HepG2 (cell line): Measurements from ENCODE around the gene MX2. TPM values are rescaled to one million over a fixed set of nuclear protein-coding genes. Genes with fewer than 3 reads are reported as not detected.

ENCODE experiments used
- ATAC-seq: fragments of 200-7000 bp; cut with Tn5 transposase; 3 replicates; pipeline ENCODE4 v1.9.1; 2020; ENCODE audit warnings: mild to moderate bottlenecking, moderate library complexity
- BruUV-seq: library from RNA; stranded (reverse); fragments of 400-500 nt; replicated peaks from 2 replicates; lab custom pipeline; 2021; lab: Mats Ljungman, UMichigan
- CTCF ChIA-PET: fragments of 300-600 bp; formaldehyde crosslinking; extraction: SDS; loops from one replicate; lab custom pipeline; 2021; ENCODE audit warnings: low total read pairs, inconsistent platforms, low intra/inter-chr PET ratio; lab: Yijun Ruan, JAX
- POLR2A ChIA-PET: fragments of 350-600 bp; sonication (Branson Sonifier 250); formaldehyde crosslinking; loops from one replicate; lab custom pipeline; 2020; ENCODE audit warnings: antibody characterized with exemption, inconsistent platforms; lab: Yijun Ruan, JAX
- DNase-seq: peaks from one replicate; pipeline ENCODE4 v3.0.0-alpha.2; 2015; ENCODE audit warnings: low spot score
- FAIRE-seq: peaks from 3 replicates; lab custom pipeline; 2011; peaks lifted over from hg19 to GRCh38; lab: Jason Lieb, UNC
- H2AFZ ChIP-seq: one replicate; pipeline ENCODE4 v1.6.1; 2011; ENCODE audit warnings: low read length, inconsistent platforms
- H3K27ac ChIP-seq: fragments of 300-600 bp; 3 replicates; pipeline ENCODE4 v1.8.0; 2011; ENCODE audit warnings: mixed run types, mild to moderate bottlenecking, mixed read lengths, low read length, inconsistent platforms; ENCODE audit not compliant: insufficient read depth; ENCODE audit errors: extremely low read length
- H3K27me3 ChIP-seq, 2 experiments: fragments of 200-600 bp in 1 of 2; 2 replicates in 1 of 2; 3 replicates in 1 of 2; pipeline versions ENCODE4 v1.6.0 to v1.8.0; 2011; ENCODE audit warnings: low read length in 2 of 2, mild to moderate bottlenecking in 2 of 2, moderate library complexity in 2 of 2, inconsistent platforms in 1 of 2; ENCODE audit not compliant: insufficient read depth in 2 of 2, control insufficient read depth in 1 of 2
- H3K36me3 ChIP-seq, 2 experiments: fragments of 200-600 bp in 1 of 2; replicated peaks in 1 of 2; 2 replicates in 1 of 2; 3 replicates in 1 of 2; pipeline versions ENCODE4 v1.5.1 to v1.8.0; 2011; ENCODE audit warnings: low read length in 2 of 2, inconsistent platforms in 1 of 2; ENCODE audit not compliant: insufficient read depth in 2 of 2, control insufficient read depth in 1 of 2
- H3K4me1 ChIP-seq: 2 replicates; pipeline ENCODE4 v1.5.1; 2012; ENCODE audit warnings: low read length, inconsistent platforms; ENCODE audit not compliant: insufficient read depth
- H3K4me2 ChIP-seq: 2 replicates; pipeline ENCODE4 v1.6.0; 2011; ENCODE audit warnings: low read depth, low read length, inconsistent platforms
- H3K4me3 ChIP-seq, 3 experiments: fragments of 200-600 bp in 1 of 3; sonication (generic), shearing (Covaris generic) in 1 of 3; replicated peaks in 1 of 3; 2 replicates each; pipeline ENCODE4 v1.5.1; 2011 to 2016; ENCODE audit warnings: low read length in 3 of 3, inconsistent platforms in 2 of 3, low read depth in 2 of 3, mild to moderate bottlenecking in 2 of 3, control low read depth in 1 of 3, mixed read lengths in 1 of 3; ENCODE audit not compliant: insufficient read depth in 1 of 3
- H3K79me2 ChIP-seq: one replicate; pipeline ENCODE4 v1.6.1; 2011; ENCODE audit warnings: low read length, inconsistent platforms; ENCODE audit not compliant: insufficient read depth
- H3K9ac ChIP-seq: 2 replicates; pipeline ENCODE4 v1.6.0; 2011; ENCODE audit warnings: mild to moderate bottlenecking, low read depth, low read length, inconsistent platforms; ENCODE audit not compliant: insufficient read depth
- H3K9me3 ChIP-seq: 2 replicates; pipeline ENCODE4 v1.5.1; 2012; ENCODE audit warnings: mild to moderate bottlenecking, low read length
- H4K20me1 ChIP-seq: 2 replicates; pipeline ENCODE4 v1.6.0; 2011; ENCODE audit warnings: inconsistent platforms, mild to moderate bottlenecking, low read length, moderate library complexity; ENCODE audit not compliant: insufficient read depth
- AGO1 ChIP-seq: fragments of 200-400 bp; formaldehyde crosslinking; IDR thresholded peaks from 2 replicates; pipeline ENCODE4 v1.6.1; 2017; ENCODE audit warnings: mild to moderate bottlenecking, low read depth, low read length, moderate library complexity; ENCODE audit not compliant: poor library complexity, severe bottlenecking
- ARID2 ChIP-seq: sonication (generic); formaldehyde crosslinking; IDR thresholded peaks from 2 replicates; pipeline ENCODE4 v1.8.1; 2022; ENCODE audit warnings: mild to moderate bottlenecking, missing genetic modification reagents, borderline replicate concordance
- ATF7 ChIP-seq, 2 experiments: fragments of 450-650 bp in 1 of 2; sonication (generic) in 1 of 2; formaldehyde crosslinking in 1 of 2; IDR thresholded peaks; 2 replicates each; pipeline versions ENCODE4 v1.4.0 to v1.6.1; 2016 to 2020; ENCODE audit warnings: antibody characterized with exemption in 1 of 2, mild to moderate bottlenecking in 1 of 2, missing genetic modification reagents in 1 of 2
- CHCHD3 ChIP-seq: sonication (generic); formaldehyde crosslinking; IDR thresholded peaks from 2 replicates; pipeline ENCODE4 v1.8.0; 2022; ENCODE audit warnings: mild to moderate bottlenecking, missing genetic modification reagents, moderate library complexity
- FIP1L1 ChIP-seq: fragments of 200-400 bp; formaldehyde crosslinking; IDR thresholded peaks from 2 replicates; pipeline ENCODE4 v1.6.1; 2018; ENCODE audit warnings: low read depth, mild to moderate bottlenecking, low read length, moderate library complexity, borderline replicate concordance; ENCODE audit not compliant: insufficient read depth
- FOXK2 ChIP-seq: fragments of 450-650 bp; IDR thresholded peaks from 2 replicates; pipeline ENCODE4 v1.6.1; 2016
- GLI4 ChIP-seq: sonication (generic); formaldehyde crosslinking; IDR thresholded peaks from 2 replicates; pipeline ENCODE4 v1.5.1; 2020; ENCODE audit warnings: missing genetic modification reagents, mild to moderate bottlenecking, moderate library complexity, borderline replicate concordance
- HMGXB3 ChIP-seq: sonication (generic); formaldehyde crosslinking; IDR thresholded peaks from 2 replicates; pipeline ENCODE4 v1.4.0; 2020; ENCODE audit warnings: missing genetic modification reagents, borderline replicate concordance
- HNF4G ChIP-seq, 2 experiments: sonication (generic) in 1 of 2; formaldehyde crosslinking in 1 of 2; IDR thresholded peaks; 2 replicates each; pipeline versions ENCODE4 v1.4.0 to v1.6.1; 2011 to 2020; ENCODE audit warnings: borderline replicate concordance in 2 of 2, low read depth in 2 of 2, mild to moderate bottlenecking in 2 of 2, low read length in 1 of 2, missing genetic modification reagents in 1 of 2, moderate library complexity in 1 of 2
- MAF1 ChIP-seq: sonication (generic); formaldehyde crosslinking; IDR thresholded peaks from 2 replicates; pipeline ENCODE4 v1.5.0; 2020; ENCODE audit warnings: missing genetic modification reagents, borderline replicate concordance
- NKX3-1 ChIP-seq: sonication (generic); formaldehyde crosslinking; IDR thresholded peaks from 2 replicates; pipeline ENCODE4 v1.5.0; 2020; ENCODE audit warnings: missing genetic modification reagents
- PHF21A ChIP-seq: sonication (generic); formaldehyde crosslinking; IDR thresholded peaks from 2 replicates; pipeline ENCODE4 v1.5.0; 2020; ENCODE audit warnings: mild to moderate bottlenecking, missing genetic modification reagents
- ZFY ChIP-seq: sonication (generic); formaldehyde crosslinking; IDR thresholded peaks from 2 replicates; pipeline ENCODE4 v1.4.0; 2020; ENCODE audit warnings: missing genetic modification reagents
- ZIK1 ChIP-seq: sonication (generic); formaldehyde crosslinking; IDR thresholded peaks from 2 replicates; pipeline ENCODE4 v1.5.0; 2020; ENCODE audit warnings: mild to moderate bottlenecking, low read depth, missing genetic modification reagents, borderline replicate concordance
- ZNF362 ChIP-seq: sonication (generic); formaldehyde crosslinking; IDR thresholded peaks from 2 replicates; pipeline ENCODE4 v1.4.0; 2020; ENCODE audit warnings: missing genetic modification reagents, mild to moderate bottlenecking, borderline replicate concordance
- ZNF432 ChIP-seq: sonication (generic); formaldehyde crosslinking; IDR thresholded peaks from 2 replicates; pipeline ENCODE4 v1.5.0; 2020; ENCODE audit warnings: missing genetic modification reagents, mild to moderate bottlenecking, borderline replicate concordance
- ZNF468 ChIP-seq: sonication (generic); formaldehyde crosslinking; IDR thresholded peaks from 2 replicates; pipeline ENCODE4 v1.8.0; 2022; ENCODE audit warnings: mild to moderate bottlenecking, moderate library complexity, missing genetic modification reagents
- ZNF530 ChIP-seq: sonication (generic); formaldehyde crosslinking; IDR thresholded peaks from 2 replicates; pipeline ENCODE4 v1.5.0; 2020; ENCODE audit warnings: low read depth, mild to moderate bottlenecking, missing genetic modification reagents
- ZSCAN30 ChIP-seq: sonication (generic); formaldehyde crosslinking; IDR thresholded peaks from 2 replicates; pipeline ENCODE4 v1.5.0; 2020; ENCODE audit warnings: mild to moderate bottlenecking, missing genetic modification reagents
- WGBS: methylation state at CpG from one replicate; pipeline ENCODE4 v1.1.6; 2017; ENCODE audit warnings: low lambda C conversion rate; 5-methylcytosine and 5-hydroxymethylcytosine counted together
- in situ Hi-C: cut with HindIII; loops from 2 replicates; pipeline ENCODE4 v1.10.0; 2017; ENCODE audit warnings: low pct_unique_long_range_greater_than_20kb; ENCODE audit not compliant: extremely low pct_ligation_motif_present
- intact Hi-C: fragments of 100-400 bp; cut with micrococcal nuclease; formaldehyde crosslinking; loops from one replicate; pipeline ENCODE4 v1.10.0; 2022; ENCODE audit not compliant: unreplicated experiment
- polyA plus RNA-seq, 8 experiments: library from polyadenylated mRNA; depleted of rRNA in 3 of 8; stranded (reverse) in 7 of 8; unstranded in 1 of 8; fragments of >200 nt; fragmentation: Illumina TruSeq in 4 of 8; extraction: Trizol in 4 of 8; gene quantifications; 2 replicates each; pipeline versions ENCODE4 v1.2.1 to v1.2.3, GENCODE V29; 2011 to 2016; ENCODE audit warnings: low read depth in 4 of 8, missing spikeins in 1 of 8, mixed read lengths in 1 of 8; ENCODE audit not compliant: insufficient read depth in 1 of 8
- total RNA-seq, 5 experiments: library from RNA; depleted of rRNA; stranded (reverse); fragments of >200 nt; fragmentation: Illumina TruSeq; extraction: Trizol; gene quantifications; 2 replicates each; pipeline ENCODE4 v1.2.3, GENCODE V29; 2016; ENCODE audit warnings: low read depth in 1 of 5

The MX2 gene
- total and polyA plus RNA-seq, 2 of the 13 experiments (the other 11 are each of a cell fraction or from before 2014, with no cell fraction given), result 24.0 to 35.7 TPM

DNA sequence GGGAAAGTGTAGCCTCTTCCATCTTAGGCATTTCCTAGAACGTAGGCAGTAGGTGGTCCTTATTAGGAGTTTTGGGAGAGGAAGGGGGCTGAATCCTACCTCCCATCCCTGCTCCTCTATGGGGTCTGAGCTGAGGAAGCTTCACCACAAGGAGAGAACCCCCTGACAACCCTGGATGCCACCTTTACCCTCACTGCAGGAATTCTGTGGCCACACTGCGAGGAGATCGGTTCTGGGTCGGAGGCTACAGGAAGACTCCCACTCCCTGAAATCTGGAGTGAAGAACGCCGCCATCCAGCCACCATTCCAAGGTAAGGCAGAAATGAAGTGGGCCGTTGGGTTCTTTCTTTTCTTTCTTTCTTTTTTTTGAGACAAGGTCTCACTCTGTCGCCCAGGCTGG is 65.7 kb downstream of the MX2 start (continued):
- TF ChIP-seq HMGXB3, result no peak
- TF ChIP-seq AGO1, result no peak

GRCh38 chr21:41428311-41428710 is 66.5 kb downstream of the MX2 start:
- H3K9me3 ChIP-seq, result no peaks in the 10 kb centered on the region
- DNase-seq, result no peak
- H4K20me1 ChIP-seq, result no peaks in the 10 kb centered on the region
- ChIA-PET CTCF (no interaction called here), POLR2A (no interaction called here)
- no peak overlapping the region for H2AFZ ChIP-seq
- TF ChIP-seq NKX3-1 (CRISPR knock-in tag), result no peak
- no peak for TF ChIP-seq FOXK2
- TF ChIP-seq FIP1L1, result no peak
- TF ChIP-seq CHCHD3 (CRISPR knock-in tag), result no peak
- TF ChIP-seq ZSCAN30 (CRISPR knock-in tag), result no peak
- no peak for TF ChIP-seq ZIK1
- TF ChIP-seq MAF1, result no peak
- TF ChIP-seq ARID2 (CRISPR knock-in tag), result no peak
- TF ChIP-seq ZNF362 (CRISPR knock-in tag), result no peak
- TF ChIP-seq ZNF432 (CRISPR knock-in tag), result no peak
- TF ChIP-seq ZNF530 (CRISPR knock-in tag), result no peak
- no peak for TF ChIP-seq HNF4G (IDR thresholded peaks at IDR 0.05; ENCODE audit: borderline replicate concordance, low read depth, low read length)
- TF ChIP-seq HNF4G (CRISPR knock-in tag; IDR thresholded peaks at IDR 0.05; ENCODE audit: borderline replicate concordance, low read depth), result no peak
- TF ChIP-seq PHF21A, result no peak
- TF ChIP-seq ZNF468 (CRISPR knock-in tag), result no peak
- no peak for TF ChIP-seq ATF7 (IDR thresholded peaks at IDR 0.05)
- no peak for TF ChIP-seq ATF7 (CRISPR knock-in tag; IDR thresholded peaks at IDR 0.05)
- no peak for TF ChIP-seq ZFY (CRISPR knock-in tag)
- no peak for TF ChIP-seq GLI4
- H3K36me3 ChIP-seq, result no peaks in the 10 kb centered on the region
- no peak overlapping the region for H3K9ac ChIP-seq
- in situ Hi-C loops (no loop called here), intact Hi-C loops (no loop called here)
- no peaks in the 10 kb centered on the region for H3K4me1 ChIP-seq
- no peak for FAIRE-seq
- H3K4me2 ChIP-seq, result no peak overlapping the region
- no peak overlapping the region for H3K27ac ChIP-seq
- no peak for ATAC-seq
- BruUV-seq, result no TSS peak
- no peaks in the 10 kb centered on the region for H3K79me2 ChIP-seq
- 90% methylated on average over 6 of the region's 8 CpGs for WGBS
- H3K4me3 ChIP-seq, result no peak overlapping the region
- H3K27me3 ChIP-seq, result no peaks in the 10 kb centered on the region
